OCI-LY1 (cell line): ENCODE results near the gene TMEM179.

Experiments
- CTCF ChIP-seq: fragments of 200-600 bp; sonication (generic), shearing (Covaris generic); IDR thresholded peaks from 2 replicates; pipeline ENCODE4 v1.5.1; 2017; ENCODE audit warnings: mild to moderate bottlenecking, antibody characterized with exemption, low read length, moderate library complexity, mixed read lengths
- EZH2 ChIP-seq: fragments of 200-600 bp; sonication (generic), shearing (Covaris generic); IDR thresholded peaks from 2 replicates; pipeline ENCODE4 v1.8.0; 2017; ENCODE audit warnings: borderline replicate concordance, mixed run types, mild to moderate bottlenecking, antibody characterized with exemption, low read length, moderate library complexity, mixed read lengths

GRCh38 chr14:104564744-104565679 is 39.6 kb downstream of the TMEM179 start:
- TF ChIP-seq EZH2 (no peak), CTCF (no peak)
